Right ventricle myocardium inferior (tissue), 1 donor: ENCODE measurements around the gene SPTLC3. TPM values are rescaled to one million over a fixed set of nuclear protein-coding genes. Genes with fewer than 3 reads are reported as not detected.

ENCODE experiments used
- ATAC-seq: fragments of 200-7000 bp; cut with Tn5 transposase; one replicate; pipeline ENCODE4 v1.9.1; 2020; ENCODE audit warnings: mild to moderate bottlenecking, moderate library complexity
- DNase-seq: peaks from one replicate; pipeline ENCODE4 v3.0.0; 2021; ENCODE audit errors: missing footprints
- intact Hi-C: fragments of 100-400 bp; cut with DNase I; formaldehyde crosslinking; loops from one replicate; pipeline ENCODE4 v1.11.0; 2022
- total RNA-seq: library from RNA; stranded (reverse); fragmentation: NEBNext Ultra II Directional; extraction: Animal tissue kit (Norgen Biotek cat#: 25700); gene quantifications from one replicate; pipeline ENCODE4 v1.2.1, GENCODE V29; 2021
- donor health status: DM: no; HTN: yes; CAD: no; lungs with severe emphysema.

Gene SPTLC3
- total RNA-seq, 1 donor from 2014 or later = 6.9 TPM

DNA sequence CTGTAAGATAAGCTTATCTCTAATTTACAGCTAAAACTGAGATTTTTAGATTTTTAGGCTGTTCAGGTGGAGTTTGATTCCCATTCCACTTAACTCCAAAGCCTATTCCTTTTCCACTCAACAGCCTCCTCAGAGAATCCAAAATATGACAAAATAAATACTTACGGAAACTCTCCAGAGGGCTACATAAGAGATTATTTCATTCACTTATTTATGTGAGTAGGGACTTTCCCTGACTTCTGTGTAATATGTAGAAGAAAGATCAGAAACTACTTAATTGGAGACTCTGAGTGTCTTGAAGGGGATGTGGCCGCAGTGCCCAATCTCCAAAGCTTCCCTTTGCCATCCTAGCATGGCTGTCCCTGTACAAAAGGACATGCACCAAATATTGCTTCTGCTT lies 140.2 kb downstream of the SPTLC3 start:
- no peak for DNase-seq

DNA sequence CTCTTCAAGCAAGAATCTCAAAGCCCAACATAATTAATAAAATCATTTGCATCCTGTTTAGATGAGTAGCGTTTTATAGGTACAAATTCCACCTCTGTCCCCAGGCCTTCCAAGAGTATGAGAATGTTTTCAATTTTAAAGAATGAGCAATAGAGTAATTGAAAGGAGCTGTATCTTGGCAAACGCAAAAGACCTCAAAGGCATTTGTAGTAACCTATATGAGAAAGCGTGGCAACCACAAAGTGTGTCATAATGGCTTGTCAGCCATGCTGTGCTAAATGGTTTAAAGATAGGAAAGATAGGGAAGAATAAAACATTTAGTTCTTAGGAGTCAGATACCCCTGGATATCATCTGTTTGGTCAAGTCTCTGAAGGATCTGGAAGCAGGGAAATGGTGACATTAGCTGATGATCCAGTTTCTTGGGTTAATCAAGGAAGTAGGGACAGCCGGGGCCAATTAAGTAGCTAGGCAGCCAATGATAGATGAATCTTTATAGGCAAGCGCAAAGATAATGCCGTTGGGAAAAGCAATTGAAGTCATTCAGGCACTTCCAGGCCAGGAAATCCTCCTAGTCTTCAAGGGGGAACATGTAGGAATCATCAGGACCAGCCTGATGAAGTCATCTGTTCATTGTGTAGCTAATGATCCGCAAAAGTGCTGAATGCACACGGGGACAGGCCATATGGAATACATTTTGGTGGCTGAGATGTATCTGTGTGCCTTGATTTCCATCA lies 140.8 kb downstream of the SPTLC3 start:
- intact Hi-C loops = no loop called here
- ATAC-seq = no peak

More for the DNA sequence above, 140.2 kb downstream of the SPTLC3 start:
- ATAC-seq = no peak
- intact Hi-C loops = no loop called here

GRCh38 chr20:13158369-13158768 lies 149.6 kb downstream of the SPTLC3 start:
- DNase-seq (no peak), ATAC-seq (no peak)
- intact Hi-C loops = no loop called here

More for the DNA sequence above, 140.8 kb downstream of the SPTLC3 start:
- no peak for DNase-seq

GRCh38 chr20:13159889-13160288 lies 151.1 kb downstream of the SPTLC3 start:
- DNase-seq (no peak), ATAC-seq (no peak)
- intact Hi-C loops = no loop called here

DNA sequence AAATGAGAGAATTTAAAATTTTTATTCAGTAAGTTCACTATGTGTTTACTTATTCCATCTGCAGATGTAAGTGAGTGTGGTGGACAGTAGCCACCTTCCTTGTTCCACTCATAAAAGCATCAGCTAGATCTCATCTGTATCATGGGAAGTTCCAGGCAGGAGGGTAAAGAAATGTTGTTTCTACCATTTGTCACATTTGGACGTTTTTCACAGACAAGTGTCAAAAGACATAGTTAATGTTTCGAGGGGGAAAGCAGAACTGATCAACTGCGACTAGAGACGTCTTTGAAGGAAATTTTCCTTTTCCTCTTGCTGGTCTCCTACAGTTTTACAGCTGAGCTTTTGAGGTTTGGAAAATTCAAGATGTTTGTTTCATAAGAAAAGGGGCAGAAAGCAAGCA lies 156.4 kb downstream of the SPTLC3 start:
- DNase-seq = no peak
- intact Hi-C loops = no loop called here
- ATAC-seq = no peak

DNA sequence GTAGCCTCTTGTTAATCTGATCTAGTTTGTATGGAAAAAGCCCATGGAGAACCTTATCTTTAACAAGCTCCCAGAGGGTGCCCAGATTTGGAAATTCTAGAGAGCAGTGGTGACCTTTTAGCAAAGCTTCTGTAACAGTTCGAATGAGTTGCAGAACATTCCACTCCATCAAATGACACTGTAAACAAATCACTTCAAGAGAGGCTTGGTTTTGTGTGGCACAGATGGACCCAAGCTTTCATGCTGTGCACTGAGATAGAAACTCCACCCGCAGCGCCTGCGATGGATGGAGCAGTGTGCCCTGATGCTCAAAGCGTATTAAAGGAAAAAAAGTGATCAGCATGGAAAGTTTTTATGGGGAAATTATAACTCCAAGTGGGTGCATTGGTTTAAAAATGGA lies 157.2 kb downstream of the SPTLC3 start:
- ATAC-seq = no peak
- DNase-seq = no peak
- intact Hi-C loops = no loop called here

DNA sequence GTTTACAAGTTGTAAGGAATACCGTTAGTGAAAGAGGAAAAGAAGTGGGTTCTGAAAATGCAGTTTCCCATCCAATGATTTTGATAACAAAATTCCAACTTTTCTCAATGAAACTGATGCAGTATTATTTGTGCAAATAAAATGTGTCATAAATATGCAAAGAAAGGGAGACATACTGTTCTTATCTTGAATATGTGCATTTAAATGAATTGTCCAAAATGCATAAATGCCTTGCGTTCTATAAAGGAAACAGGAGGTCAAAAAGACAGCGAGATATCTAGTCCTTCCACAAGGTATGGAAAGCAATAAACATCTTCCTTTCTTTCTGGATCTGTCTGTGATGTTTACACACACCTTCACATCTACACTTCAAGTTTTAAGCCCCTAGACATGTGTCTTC lies 157.7 kb downstream of the SPTLC3 start:
- intact Hi-C loops = no loop called here
- DNase-seq = no peak
- ATAC-seq = no peak

GRCh38 chr20:13169086-13169485 lies 160.3 kb downstream of the SPTLC3 start:
- ATAC-seq = no peak
- DNase-seq = no peak
- intact Hi-C loops = no loop called here

DNA sequence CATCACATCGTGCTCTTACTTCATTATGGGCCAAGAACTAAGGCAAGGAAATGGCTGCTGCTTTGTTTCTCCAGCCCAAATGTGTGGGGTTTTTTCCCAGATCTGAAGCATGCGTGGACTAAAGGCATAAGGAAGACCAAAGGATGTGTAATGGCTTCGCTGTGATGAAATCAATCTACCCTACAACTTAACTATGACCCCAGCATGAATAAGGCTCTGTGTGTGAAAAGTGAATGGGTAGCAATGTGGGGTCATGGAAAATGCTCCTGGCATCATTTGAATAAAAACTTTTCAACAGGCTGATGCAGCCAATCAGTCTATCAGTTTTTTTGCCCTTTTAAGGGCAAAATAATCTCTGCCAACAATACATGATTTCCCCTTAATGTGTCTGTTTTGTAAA lies 162.0 kb downstream of the SPTLC3 start:
- ATAC-seq (no peak), DNase-seq (no peak)
- intact Hi-C loops = no loop called here

DNA sequence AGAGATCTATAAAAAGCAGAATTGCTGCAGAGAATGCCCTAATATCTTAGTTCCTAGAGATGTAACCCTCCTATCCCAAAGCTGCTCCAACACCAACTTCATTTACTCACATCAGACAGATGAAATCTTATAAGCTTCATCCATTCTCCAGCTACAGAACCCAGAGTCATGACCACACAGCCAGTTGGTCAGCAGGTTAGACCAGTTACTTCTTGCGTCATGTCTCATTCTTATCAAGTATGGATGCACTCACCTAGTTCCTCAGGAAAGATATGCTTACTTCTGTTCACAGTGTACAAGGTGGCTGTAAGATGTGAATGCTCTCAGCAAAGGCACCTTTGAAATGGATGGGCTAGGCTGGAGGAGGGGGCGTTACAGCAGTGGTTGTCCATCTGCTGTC lies 164.4 kb downstream of the SPTLC3 start:
- DNase-seq (no peak), ATAC-seq (no peak)
- intact Hi-C loops = no loop called here

DNA sequence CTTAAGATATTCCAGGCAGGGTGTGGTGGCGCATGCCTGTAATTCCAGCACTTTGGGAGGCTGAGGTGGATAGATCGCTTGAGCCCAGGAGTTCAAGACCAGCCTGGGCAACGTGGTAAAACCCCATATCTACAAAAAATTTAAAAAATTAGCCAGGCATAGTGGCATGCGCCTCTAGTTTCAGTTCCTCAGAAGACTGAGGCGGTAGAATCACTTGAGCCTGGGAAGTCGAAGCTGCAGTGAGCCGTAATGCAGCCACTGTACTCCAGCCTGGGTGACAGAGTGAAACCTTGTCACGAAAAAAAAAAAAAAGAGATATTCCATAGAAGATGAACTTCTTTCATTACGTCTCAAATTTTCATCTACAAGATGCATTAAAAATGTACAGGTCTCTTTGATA lies 165.6 kb downstream of the SPTLC3 start:
- no peak for ATAC-seq
- no peak for DNase-seq
- intact Hi-C loops = no loop called here

DNA sequence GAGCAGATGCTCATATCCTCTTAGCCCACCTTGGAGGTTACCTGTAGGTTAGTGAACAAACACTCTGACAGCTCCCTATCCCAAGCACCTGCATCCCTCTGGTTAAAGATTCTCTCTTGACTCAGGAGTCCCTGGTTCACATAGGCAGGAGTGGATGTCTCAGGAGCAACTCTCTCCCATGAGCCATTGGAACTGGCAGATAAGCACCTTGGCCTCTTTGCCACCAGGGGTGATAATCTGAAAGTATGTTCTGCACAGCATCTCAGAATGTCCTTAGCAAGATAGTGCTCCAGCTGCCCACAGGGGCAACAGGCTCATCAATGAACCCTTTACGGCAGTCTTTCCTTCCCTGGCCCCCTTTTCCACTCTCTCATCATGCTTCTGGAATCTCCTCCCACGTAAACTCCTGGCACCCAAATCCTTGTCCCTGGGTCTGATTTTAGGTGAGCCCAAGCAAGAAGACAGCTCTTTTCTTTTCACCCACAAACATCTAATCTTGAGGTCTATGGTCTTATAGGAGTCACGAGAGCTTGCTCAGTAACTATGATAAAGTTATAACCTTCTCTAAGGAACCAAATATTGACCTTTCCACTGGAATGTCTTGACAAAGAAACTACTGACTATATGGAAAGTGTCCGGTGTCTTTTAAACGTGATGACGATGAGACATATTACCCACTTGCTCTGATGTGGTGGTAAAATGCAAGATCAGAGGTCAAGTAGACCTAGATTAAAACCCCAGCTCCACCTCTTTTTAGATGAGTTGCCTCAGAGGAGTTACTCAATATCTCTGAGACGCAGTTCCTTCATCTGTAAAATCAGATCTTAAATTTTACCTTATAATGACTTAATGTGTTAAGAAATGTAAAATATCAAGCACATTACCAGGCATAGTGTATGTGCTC lies 172.5 kb downstream of the SPTLC3 start:
- intact Hi-C loops = no loop called here
- ATAC-seq (no peak), DNase-seq (no peak)

DNA sequence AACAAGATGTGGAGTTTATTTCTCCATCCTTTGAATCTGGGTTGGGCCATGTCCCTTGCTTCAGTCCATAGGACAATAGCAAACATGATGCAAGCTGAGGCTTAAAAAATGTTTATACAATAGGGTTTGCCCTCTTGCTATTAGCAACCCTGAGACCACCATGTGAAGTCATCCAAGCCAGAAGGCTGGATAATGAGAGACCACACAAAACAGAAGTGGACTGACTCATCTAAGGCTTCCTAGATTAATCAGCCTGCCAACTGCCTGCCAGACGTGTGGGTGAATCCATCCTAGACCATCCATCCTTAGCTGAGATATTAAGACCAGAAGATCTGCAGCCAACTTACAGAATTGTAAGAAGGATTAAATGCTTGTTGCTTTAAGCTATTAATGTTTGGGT lies 174.2 kb downstream of the SPTLC3 start:
- ATAC-seq (no peak), DNase-seq (no peak)
- intact Hi-C loops = no loop called here

- DNase-seq (no peak), ATAC-seq (no peak)
- intact Hi-C loops = no loop called here
Observed at GRCh38 chr20:13186043-13186774, 177.4 kb downstream of the SPTLC3 start.

DNA sequence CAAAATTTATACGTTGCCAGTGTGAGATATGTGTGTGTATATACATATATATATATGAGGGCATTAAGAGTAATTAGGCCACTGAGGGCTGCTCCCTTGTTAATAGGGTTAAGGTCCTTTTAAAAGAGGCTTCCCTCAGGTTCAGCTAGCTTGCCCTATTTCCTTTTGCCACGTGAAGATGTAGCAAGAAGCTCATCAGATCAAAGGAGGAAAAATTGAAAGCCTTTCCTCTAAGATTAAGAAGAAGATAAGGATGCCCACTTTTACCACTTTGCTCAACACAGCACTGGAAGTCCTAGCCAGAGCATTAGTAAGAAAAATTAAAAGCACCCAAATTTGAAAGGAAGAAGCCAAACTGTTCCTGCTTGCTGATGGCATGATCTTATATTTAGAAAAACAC lies 179.1 kb downstream of the SPTLC3 start:
- no peak for ATAC-seq
- DNase-seq = no peak
- intact Hi-C loops = no loop called here

- DNase-seq (no peak), ATAC-seq (no peak)
- intact Hi-C loops = no loop called here
Observed at GRCh38 chr20:13199279-13199678, 190.5 kb downstream of the SPTLC3 start.

DNA sequence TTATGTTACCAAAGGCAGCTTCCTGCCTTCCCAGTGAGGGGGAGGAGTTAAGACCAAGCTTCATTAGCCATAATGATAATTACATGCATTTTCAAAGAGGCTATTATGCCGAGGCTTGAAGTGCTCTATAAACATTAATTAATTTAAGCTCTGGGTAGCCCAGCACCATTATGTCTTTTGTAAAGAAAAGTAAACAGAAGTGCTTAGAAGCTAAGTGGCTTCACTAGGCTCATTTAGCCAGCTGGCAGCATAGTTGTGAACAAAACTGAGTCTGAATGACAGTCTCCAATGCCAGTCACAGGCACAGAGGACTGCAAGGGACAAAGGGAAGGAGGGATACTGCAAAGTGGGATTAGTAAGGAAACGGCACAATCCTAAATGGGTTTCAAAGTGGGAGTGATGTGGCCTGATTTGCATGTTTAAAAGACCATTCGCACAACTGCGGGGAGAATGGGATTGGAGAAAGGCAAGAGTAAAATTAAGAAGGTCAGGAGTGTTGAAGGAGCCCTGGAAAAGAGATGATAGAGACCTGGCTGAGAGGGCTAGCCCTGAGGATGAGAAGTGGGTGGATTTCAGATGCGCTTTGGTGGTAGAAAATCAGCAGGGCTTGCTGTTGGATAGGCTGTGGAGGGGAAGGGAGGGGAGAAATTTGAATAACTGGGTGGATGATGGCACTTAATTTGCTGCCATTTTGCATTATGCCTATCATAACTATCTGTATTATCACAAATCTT lies 192.2 kb downstream of the SPTLC3 start:
- DNase-seq (no peak), ATAC-seq (no peak)
- intact Hi-C loops = no loop called here

GRCh38 chr20:13202565-13202964 lies 193.8 kb downstream of the SPTLC3 start:
- intact Hi-C loops = no loop called here
- DNase-seq = no peak
- ATAC-seq = no peak

DNA sequence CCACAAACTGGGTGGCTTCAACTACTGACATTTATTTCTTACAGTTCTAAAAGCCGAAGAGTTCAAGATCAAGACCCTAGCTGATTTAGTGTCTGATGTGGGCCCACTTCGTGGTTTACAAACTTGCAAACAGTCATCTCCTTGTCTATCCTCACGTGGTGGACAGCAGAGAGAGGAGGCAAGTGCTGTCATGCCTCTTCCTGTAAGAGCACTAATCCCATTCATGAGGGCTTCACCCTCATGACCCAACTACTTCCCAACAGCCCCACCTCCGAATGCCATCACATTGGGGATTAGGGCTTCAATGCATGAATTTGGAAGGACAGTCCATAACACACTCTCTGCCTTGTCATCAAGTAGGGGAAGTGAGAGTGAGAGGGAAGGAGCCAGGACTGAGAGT lies 196.7 kb downstream of the SPTLC3 start:
- intact Hi-C loops = no loop called here
- no peak for ATAC-seq
- DNase-seq = no peak
